LNCAP (cell line): ENCODE measurements around the gene FGF14.

Experiments used
- TF ChIP-seq, protein P1 (sequence below): fragments of 450-650 bp; IDR thresholded peaks from 2 replicates; pipeline ENCODE4 v1.5.1; 2017; ENCODE audit warnings: mild to moderate bottlenecking

The FGF14 gene

GRCh38 chr13:101858860-101859259, 543.0 kb downstream of the FGF14 start:
- TF ChIP-seq, protein P1, sequence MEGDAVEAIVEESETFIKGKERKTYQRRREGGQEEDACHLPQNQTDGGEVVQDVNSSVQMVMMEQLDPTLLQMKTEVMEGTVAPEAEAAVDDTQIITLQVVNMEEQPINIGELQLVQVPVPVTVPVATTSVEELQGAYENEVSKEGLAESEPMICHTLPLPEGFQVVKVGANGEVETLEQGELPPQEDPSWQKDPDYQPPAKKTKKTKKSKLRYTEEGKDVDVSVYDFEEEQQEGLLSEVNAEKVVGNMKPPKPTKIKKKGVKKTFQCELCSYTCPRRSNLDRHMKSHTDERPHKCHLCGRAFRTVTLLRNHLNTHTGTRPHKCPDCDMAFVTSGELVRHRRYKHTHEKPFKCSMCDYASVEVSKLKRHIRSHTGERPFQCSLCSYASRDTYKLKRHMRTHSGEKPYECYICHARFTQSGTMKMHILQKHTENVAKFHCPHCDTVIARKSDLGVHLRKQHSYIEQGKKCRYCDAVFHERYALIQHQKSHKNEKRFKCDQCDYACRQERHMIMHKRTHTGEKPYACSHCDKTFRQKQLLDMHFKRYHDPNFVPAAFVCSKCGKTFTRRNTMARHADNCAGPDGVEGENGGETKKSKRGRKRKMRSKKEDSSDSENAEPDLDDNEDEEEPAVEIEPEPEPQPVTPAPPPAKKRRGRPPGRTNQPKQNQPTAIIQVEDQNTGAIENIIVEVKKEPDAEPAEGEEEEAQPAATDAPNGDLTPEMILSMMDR: no peak

GRCh38 chr13:101846701-101847100, 555.1 kb downstream of the FGF14 start:
- TF ChIP-seq, protein P1: no peak

DNA sequence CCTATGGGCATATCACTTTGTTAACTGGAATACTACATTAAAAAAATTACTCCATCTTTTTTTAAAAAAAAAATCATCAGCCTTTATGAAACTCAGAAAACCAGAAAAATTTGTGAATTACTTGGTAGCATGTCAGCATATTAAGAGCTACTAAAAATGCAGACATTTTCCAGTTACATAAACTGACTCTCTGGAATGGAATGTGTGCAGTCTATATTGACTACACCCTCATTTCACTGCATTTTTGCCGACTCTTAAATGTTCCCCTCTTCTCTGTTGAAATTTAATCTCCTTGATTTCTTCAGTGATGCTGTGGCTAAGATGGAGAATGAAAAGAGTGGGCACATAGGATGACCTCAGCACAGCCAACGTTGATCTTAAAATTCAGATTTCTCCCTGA, 555.6 kb downstream of the FGF14 start:
- TF ChIP-seq, protein P1: no peak

- TF ChIP-seq, protein P1: no peak
Observed at GRCh38 chr13:101845245-101846020, 556.4 kb downstream of the FGF14 start.

- TF ChIP-seq, protein P1: no peak
Observed at GRCh38 chr13:101841698-101842097, 560.1 kb downstream of the FGF14 start.

- TF ChIP-seq, protein P1: no peak
Observed at GRCh38 chr13:101838323-101838722, 563.5 kb downstream of the FGF14 start.

GRCh38 chr13:101837288-101837687, 564.6 kb downstream of the FGF14 start:
- TF ChIP-seq, protein P1: no peak

DNA sequence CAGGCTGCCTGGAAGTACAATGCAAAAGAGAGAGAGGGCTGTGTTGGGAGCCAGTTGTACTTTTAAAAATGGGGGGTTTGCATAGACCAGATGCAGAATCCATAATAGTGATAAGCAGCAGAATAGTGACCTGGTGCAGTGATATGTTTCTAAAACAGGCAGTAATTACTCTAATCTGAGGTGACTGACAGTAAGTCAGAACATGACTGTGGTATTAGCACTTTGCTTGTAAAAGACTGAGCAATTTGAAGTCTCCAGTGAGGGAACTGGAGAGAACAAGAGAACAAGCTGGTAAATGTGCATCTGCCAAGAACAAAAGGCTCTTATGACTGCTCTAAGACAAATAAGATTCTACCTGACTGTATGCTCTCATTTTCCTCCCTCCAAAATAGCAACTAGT, 565.9 kb downstream of the FGF14 start:
- TF ChIP-seq, protein P1: no peak
